Stimulated activated CD4-positive, alpha-beta T cell treated with anti-CD3 and anti-CD28 coated beads, Interleukin-1b, Interleukin-23, amount 100 ng/mL, for 24 hours (primary cell): ENCODE measurements around the gene CCDC18.
A peak's percentile ranks its signal among the peaks of the same experiment; 100 is the strongest.

Experiments used
- DNase-seq, 4 experiments: peaks; one replicate each; pipeline ENCODE4 v3.0.0-alpha.2; 2020; ENCODE audit warnings: low read depth in 4 of 4, low spot score in 1 of 4

The CCDC18 gene

DNA sequence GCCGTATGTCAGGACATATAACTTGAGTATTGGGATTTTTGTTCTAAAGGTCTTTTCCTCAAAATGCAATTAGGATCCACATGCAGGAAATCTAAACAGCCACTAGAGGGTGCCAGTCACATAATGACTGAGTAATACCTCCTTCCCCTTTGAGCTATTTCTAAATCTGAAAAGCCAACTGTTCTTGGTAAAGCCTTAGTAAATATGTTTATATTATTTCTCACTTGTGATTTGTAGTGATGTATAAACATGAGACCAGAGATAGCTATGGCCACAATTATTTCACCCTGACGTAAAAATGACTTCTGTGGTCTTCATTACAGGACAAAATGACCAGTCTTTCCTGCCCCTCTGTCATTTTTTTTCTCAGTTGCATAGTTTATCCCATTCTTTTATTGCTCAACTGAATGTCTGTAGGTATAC, 124.2 kb downstream of the CCDC18 start:
- peak; percentile 4 to 26 (median 13) for DNase-seq

DNA sequence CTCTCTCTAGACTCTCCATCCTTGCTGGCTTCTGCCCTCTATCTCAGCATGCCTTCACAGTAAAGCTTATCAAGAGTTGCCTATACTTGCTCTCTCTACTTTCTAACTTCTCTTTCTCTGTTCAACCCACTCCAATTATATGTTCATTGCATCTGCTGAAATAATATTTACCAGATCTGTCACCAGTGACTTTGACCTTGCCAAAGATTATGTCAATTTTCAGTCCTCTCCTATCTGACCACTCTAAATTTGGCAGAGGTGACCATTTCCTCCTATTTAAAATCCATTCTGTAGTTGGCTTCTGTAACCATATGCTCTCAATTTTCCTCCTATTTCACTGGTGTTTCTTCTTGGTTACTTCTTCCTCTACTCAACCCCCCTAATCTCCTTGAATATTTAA, 126.4 kb downstream of the CCDC18 start:
- no peak for DNase-seq

DNA sequence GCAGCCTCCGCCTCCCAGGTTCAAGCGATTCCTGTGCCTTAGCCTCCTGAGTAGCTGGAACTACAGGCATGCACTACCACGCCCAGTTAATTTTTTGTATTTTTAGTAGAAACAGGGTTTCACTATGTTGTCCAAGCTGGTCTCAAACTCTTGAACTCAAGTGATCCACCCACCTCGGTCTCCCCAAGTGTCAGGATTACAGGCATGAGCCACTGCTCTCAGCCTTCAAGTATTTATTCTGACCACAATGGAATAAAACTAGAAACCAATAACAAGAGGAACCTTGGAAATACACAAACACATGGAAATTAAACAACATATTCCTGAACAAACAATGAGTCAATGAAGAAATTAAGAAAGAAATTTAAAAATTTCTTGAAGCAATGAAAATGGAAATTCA, 132.5 kb downstream of the CCDC18 start:
- no peak for DNase-seq

DNA sequence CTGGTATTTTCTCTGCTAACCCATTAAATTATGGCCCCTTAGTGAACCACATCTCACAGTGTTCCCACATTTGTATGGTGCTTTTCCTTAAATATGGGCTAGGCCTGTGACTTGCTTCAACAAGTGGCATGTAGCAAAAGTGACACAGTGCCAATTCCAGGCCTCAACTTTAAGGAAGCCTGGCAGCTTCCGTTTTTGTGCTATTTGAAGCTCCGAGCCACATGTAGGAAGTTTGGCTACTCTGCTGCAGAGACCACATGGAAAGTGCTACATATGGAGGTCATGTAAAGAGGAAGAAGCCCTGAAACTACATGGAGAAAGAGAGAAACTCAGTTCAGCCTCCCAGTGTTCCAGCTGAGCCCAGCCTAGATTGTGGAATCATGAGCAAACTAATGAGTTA, 136.7 kb downstream of the CCDC18 start:
- DNase-seq, result no peak

DNA sequence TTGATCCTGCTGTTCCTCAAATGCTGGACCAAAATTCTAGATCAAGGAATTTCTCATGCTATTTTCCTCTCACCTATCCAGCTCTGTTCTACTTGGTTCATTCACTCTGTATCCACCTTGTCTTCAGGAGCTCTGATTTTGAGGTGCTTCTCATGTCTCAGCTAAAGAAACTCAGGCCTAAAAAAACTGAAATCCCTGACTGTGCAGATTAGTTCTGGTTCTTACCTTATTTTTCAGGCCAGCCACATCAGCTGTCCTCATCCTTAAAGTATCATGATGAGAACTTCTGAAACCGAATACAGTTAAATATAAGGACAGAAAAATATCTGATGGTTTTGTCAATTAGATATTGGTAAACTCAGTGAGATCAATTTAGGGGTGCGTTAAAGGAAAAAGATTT, 137.4 kb downstream of the CCDC18 start:
- no peak for DNase-seq

DNA sequence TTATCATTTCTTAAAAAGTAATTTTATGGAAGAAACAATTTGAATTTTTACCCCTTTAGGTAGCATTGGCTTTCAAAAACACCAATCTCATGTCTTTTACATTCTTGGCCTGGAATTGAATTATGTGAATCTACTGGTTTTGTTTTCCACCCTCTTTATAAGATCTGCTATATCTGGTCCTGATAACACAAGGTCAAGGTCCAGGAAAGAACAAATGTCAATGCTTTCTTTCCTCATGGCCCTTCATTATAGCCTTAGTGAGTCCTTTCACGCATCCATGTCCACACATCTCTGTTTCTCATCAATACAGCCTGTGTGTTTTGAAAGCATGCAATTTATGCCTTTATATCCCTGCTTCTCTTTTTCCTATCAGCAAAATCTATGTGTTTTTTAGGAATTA, 141.2 kb downstream of the CCDC18 start:
- DNase-seq, result no peak

DNA sequence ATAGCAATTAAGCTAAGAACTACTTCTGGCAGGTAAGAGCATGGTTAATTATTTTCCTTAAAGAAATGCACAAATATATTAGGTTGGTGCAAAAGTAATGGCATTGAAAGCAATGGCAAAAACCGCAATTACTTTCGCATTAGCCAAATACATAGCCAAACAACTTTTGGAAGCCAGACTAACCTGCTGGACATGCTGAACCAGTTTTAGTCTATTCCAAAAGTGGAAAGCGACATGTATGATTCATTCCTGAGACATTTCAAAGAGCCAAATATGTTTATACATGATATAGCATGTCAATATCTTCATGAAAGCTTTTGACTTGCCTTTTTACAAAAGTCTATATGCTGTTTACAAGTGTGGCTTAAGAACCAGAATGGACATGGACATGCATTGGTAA, 141.8 kb downstream of the CCDC18 start:
- DNase-seq, result no peak

DNA sequence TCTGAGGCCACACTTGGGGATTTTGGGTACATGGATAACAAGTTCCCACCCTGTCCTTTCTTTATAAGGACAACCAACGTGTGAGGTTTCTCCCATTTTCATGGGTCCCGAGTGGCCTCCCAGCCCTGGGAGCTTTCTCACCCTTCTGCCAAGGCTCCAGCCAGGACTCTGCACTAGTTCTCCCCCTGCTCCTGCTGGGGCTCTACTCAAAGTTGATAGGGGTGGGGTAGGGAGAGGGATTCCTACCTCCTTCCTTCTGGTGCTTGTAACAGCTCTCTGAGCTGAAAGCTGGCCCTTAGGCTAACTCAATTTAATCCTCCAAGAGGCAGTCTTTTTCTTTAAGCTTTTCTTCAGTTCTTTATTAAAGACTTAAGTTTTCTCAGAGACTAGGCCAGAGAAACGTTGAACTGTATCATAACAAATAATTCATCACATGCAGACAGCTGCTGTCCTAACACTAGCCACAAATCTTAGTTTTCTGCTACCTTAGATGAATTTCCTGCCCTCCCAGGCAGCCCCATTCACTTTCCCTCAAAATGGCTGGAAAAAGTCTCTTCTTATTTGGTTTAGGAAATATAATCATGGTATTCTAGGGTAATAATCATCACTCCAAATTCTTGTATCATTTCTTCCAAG, 142.8 kb downstream of the CCDC18 start:
- no peak for DNase-seq

DNA sequence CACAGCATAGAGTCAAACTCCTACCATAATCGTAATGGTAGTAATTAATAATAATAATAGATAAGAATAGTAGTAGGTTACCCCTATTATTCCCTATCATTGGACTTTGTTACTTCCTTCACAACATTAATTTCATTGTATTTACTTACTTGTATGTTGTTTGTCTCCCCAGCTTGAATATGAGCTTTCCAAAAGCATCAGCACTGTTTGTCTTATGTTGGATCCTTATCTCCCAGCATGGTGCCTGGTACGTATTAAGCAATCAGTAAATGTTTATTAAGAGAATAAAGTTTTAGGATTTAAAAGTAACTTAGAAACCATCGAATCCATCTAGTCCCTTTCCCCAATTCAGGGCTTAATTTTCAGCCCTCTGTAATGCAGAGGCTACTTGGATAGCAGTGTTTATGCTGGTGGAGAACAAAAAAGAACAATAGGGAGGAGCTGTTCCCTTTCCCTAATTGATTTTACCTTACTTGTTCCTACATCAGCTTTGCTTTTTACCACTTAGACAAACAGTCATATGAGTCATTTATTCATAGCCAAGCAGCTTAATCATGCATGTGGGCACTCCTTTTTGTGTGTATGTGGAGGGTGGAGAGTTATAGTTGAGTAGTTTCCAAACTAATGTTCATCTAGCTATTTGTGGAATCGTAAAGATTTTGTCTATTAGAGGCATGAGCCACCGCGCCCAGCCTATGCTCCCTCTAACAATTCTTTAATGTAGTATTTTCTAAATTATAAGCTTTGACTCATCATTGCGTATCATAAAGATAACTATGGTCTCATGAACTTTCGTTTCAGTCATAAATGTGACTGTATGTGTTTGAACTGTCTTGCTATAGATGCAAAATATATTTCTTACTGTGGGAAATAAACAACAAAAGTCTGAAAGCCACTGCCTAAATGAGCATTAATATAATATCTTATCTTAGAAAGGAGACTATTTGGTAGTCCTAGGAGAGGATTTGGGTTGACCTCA, 144.3 kb downstream of the CCDC18 start:
- no peak for DNase-seq
